Activated T-helper 17 cell treated with anti-CD3 and anti-CD28 coated beads, Interleukin-2, amount 50 U/mL, for 72 hours (primary cell): ENCODE data around the gene MAP2K4. TPM values are rescaled to one million over a fixed set of nuclear protein-coding genes. Genes with fewer than 3 reads are reported as not detected.

ENCODE experiments used
- ATAC-seq: fragments of 150-1000 bp; cut with Tn5 transposase; replicated peaks from 2 replicates; pipeline ENCODE4 v1.10.0; 2021; ENCODE audit warnings: mild to moderate bottlenecking, moderate library complexity
- H3K27ac Mint-ChIP-seq: one replicate; pipeline ENCODE4 v1.8.0; 2022; ENCODE audit warnings: mixed read lengths
- H3K27me3 Mint-ChIP-seq: one replicate; pipeline ENCODE4 v1.8.0; 2022; ENCODE audit warnings: mixed read lengths
- H3K36me3 Mint-ChIP-seq: one replicate; pipeline ENCODE4 v1.8.0; 2022; ENCODE audit warnings: low read depth, mild to moderate bottlenecking, mixed read lengths
- H3K4me1 Mint-ChIP-seq: one replicate; pipeline ENCODE4 v1.8.0; 2022; ENCODE audit warnings: mixed read lengths
- H3K4me3 Mint-ChIP-seq: one replicate; pipeline ENCODE4 v1.8.0; 2022; ENCODE audit warnings: mild to moderate bottlenecking, mixed read lengths
- H3K9me3 Mint-ChIP-seq: one replicate; pipeline ENCODE4 v1.8.0; 2022; ENCODE audit warnings: mixed read lengths
- total RNA-seq, 2 donors: library from RNA; stranded (reverse); gene quantifications; one replicate each; pipeline ENCODE4 v1.2.3, GENCODE V29; 2022

MAP2K4 gene
- total RNA-seq, 2 donors from 2014 or later = 22.1 to 22.7 TPM

DNA sequence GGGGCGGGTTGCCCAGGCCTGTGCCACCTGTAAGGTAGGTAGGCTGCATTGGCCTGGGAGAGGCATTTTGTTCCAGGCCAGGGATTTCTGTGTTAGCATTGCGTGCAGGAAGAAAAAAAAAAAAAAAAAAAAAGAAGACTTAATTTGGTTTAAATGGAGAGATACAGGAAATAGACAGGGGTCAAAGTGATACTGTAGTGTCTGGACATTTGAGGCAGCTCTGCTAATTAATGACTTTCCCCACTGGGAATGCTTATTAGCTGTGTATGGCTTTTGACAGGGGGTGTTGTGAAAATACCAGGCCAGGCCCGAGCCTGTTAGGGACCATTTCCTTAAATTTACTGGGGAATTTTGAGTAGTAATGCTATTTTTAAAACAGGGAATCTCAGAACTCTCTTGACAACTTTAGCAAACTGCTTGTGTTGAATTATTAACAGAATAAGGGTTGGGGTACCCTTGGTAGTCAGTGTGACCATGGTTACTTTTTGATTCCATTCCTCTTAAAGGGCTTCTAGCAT lies 1.0 kb downstream of the MAP2K4 start:
- H3K4me3 Mint-ChIP-seq = peak overlapping the region; percentile 73
- H3K36me3 Mint-ChIP-seq = no peaks in the 10 kb centered on the region
- H3K9me3 Mint-ChIP-seq = no peaks in the 10 kb centered on the region
- H3K27ac Mint-ChIP-seq = peak overlapping the region; percentile 48
- no peaks in the 10 kb centered on the region for H3K27me3 Mint-ChIP-seq
- ATAC-seq = no peak
- peaks cover 13% of the 10 kb centered on the region for H3K4me1 Mint-ChIP-seq

DNA sequence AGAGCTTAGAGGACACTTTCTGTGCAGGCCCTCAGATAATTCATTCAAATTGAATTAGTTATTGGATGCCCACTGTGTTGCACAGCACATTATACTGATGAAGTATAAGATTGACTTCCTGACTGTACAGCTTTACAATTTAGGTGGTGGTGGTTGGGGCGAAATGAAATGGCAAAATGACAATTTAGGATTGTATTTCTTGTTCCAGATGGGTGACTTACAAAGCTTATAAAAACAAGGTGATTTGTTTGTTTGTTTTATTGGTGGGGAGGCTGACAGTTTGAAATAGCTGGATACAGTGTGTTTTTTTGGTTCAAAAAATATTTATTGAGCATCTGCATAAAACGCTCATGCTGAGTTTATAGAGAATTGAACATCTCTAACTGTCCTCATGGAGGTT lies 1.6 kb downstream of the MAP2K4 start:
- Mint-ChIP-seq H3K27ac (peak overlapping the region; percentile 48), H3K4me3 (peak overlapping the region; percentile 73), H3K36me3 (no peaks in the 10 kb centered on the region), H3K27me3 (no peaks in the 10 kb centered on the region), H3K4me1 (peaks cover 15% of the 10 kb centered on the region), H3K9me3 (no peaks in the 10 kb centered on the region)
- ATAC-seq = no peak

DNA sequence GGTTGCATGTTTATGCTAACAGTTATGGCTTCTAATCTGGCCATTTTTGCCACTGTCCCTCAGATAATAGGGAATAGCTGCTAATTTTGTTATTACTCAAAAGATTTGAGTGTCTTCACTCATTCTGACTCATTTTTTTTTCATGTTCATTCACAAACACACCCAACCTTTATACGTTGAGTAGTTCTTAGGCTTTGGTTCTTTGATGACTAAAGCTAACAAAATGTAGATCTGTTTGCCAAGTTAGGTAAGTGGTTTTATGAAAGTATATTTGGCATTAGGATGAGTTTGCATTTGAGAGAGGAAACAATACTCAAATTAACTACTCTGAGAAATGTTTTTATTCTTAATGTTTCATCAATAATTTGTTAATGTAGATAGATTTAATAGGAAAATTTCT lies 3.6 kb downstream of the MAP2K4 start:
- no peaks in the 10 kb centered on the region for H3K27me3 Mint-ChIP-seq
- peak; percentile 22 for ATAC-seq
- H3K9me3 Mint-ChIP-seq = no peaks in the 10 kb centered on the region
- peak overlapping the region; percentile 73 for H3K4me3 Mint-ChIP-seq
- no peak overlapping the region for H3K27ac Mint-ChIP-seq
- H3K36me3 Mint-ChIP-seq = no peaks in the 10 kb centered on the region
- H3K4me1 Mint-ChIP-seq = peaks cover 20% of the 10 kb centered on the region

DNA sequence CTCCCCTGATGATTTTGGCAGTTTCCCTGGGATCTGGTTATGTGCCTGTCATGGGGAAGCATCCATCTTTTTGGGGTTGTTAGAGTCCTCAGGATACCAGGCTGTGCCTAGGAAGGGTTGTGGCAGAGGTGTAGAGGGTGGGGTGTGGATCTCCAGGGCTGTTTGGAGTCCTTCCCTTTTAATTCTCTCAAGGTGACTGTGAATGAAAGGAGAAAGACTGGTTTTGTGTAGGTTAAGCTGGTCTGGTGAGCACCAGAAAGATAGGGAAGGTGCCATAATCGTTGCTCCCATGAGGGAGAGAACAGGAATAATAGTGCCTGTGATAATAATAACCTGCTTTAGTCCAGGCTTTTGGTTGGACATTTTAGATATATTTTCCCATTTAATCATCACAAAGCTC lies 7.0 kb downstream of the MAP2K4 start:
- Mint-ChIP-seq H3K36me3 (no peaks in the 10 kb centered on the region), H3K9me3 (no peaks in the 10 kb centered on the region), H3K4me3 (no peak overlapping the region), H3K4me1 (peaks cover 14% of the 10 kb centered on the region), H3K27me3 (no peaks in the 10 kb centered on the region), H3K27ac (no peak overlapping the region)
- ATAC-seq = no peak

DNA sequence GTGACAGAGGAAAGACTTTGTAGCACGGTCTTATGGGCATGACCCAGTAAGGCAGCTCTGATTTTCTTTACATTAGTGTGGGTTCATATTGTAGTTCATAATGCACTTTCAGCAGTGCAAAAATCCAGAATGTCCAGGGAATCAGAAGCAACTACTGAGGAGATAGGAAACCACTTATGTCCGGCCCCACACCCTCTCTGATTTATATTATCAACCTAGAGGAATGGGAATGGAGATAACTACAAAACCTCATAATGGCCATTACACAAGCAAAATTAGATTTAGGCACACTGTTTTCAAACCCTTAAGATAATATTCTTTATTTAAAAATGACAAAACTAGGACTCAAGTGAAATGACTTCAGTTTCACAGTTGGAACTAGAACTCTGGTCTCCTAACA lies 7.9 kb downstream of the MAP2K4 start:
- Mint-ChIP-seq H3K27me3 (no peaks in the 10 kb centered on the region), H3K4me3 (no peak overlapping the region), H3K36me3 (no peaks in the 10 kb centered on the region), H3K4me1 (peaks cover 11% of the 10 kb centered on the region), H3K9me3 (no peaks in the 10 kb centered on the region), H3K27ac (no peak overlapping the region)
- no peak for ATAC-seq

DNA sequence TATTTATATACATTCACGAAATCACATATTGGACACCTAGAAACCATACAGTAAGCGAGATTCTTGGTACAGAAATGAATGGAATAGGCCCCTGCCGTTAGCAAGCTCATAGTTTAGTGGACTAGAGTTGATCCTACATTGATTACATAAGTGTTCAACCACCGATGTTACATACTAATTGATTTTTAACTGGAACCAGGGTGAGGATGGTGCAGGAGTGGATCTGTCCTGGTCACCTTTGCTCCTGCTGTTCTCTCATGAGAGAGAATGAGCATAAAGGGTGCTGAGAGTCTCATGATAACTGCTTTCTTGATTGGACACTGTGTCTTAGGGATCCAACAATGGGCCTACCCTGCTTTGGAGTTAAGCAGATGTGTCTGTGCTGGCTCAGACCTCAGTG lies 13.9 kb downstream of the MAP2K4 start:
- no peak overlapping the region for H3K4me3 Mint-ChIP-seq
- no peaks in the 10 kb centered on the region for H3K27me3 Mint-ChIP-seq
- peaks cover 12% of the 10 kb centered on the region for H3K36me3 Mint-ChIP-seq
- no peaks in the 10 kb centered on the region for H3K9me3 Mint-ChIP-seq
- H3K4me1 Mint-ChIP-seq = no peaks in the 10 kb centered on the region
- no peak for ATAC-seq
- H3K27ac Mint-ChIP-seq = no peak overlapping the region

DNA sequence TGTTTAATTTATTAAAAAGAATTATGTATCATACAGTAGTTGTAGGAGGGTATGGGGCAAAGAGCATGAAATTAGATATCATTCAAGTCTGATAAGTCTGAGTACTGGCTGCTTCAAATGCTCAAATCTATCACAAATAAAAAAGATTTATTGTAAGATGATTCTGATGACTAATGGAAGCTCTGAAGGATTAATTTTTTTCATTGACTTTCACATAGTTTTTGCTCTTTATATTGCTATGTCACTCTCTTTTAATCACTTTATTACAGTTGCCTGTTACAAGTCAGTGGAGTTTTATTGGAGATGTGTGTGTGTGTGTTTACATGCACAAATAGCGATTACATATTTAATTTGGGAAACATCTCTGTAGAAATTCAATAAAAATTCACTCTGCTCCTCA lies 15.0 kb downstream of the MAP2K4 start:
- H3K36me3 Mint-ChIP-seq = peaks cover 12% of the 10 kb centered on the region
- no peaks in the 10 kb centered on the region for H3K4me1 Mint-ChIP-seq
- H3K27ac Mint-ChIP-seq = no peak overlapping the region
- ATAC-seq = no peak
- H3K9me3 Mint-ChIP-seq = no peaks in the 10 kb centered on the region
- no peak overlapping the region for H3K4me3 Mint-ChIP-seq
- H3K27me3 Mint-ChIP-seq = no peaks in the 10 kb centered on the region

DNA sequence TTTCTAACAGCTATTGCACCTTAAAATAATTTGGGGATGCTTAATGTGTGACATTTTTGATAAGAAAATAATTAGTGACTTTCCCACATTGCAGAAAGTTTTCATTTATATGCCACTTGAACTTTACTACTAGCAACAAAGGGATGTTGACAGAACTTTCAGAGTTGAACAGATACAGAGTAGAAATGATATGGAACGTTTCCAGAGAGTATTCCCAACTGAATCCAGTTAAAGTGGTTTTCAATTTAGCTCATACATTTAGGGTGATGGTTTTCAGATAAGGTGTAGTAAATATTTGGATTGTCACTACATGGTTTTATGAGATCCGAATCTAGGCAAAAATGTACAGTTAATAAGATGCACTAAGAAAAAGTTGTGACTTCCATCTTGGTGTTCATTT lies 17.3 kb downstream of the MAP2K4 start:
- Mint-ChIP-seq H3K27me3 (no peaks in the 10 kb centered on the region), H3K36me3 (peaks cover 18% of the 10 kb centered on the region), H3K9me3 (no peaks in the 10 kb centered on the region), H3K4me3 (no peak overlapping the region), H3K4me1 (peaks cover 8% of the 10 kb centered on the region), H3K27ac (no peak overlapping the region)
- no peak for ATAC-seq

DNA sequence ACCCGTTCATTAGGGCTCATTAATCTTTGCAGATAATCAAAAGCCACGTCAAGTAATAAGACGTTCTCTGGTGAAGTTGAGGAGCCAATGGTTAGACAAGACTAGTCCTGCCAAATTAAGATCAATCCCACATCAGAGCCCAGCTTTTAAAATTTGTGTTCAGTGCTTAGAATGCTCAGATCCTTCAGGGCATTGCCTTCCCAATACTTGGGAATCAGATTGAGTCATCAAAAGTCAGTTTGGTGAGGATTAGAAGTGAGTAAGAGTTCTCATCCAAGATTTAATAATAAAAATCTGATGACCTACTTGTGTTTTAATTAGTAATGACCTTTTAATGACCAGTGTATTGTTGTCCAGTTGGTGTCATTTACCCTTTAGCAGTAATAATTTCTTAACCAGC lies 19.8 kb downstream of the MAP2K4 start:
- H3K36me3 Mint-ChIP-seq = peaks cover 6% of the 10 kb centered on the region
- H3K9me3 Mint-ChIP-seq = no peaks in the 10 kb centered on the region
- no peak for ATAC-seq
- H3K27me3 Mint-ChIP-seq = no peaks in the 10 kb centered on the region
- no peak overlapping the region for H3K4me3 Mint-ChIP-seq
- peaks cover 8% of the 10 kb centered on the region for H3K4me1 Mint-ChIP-seq
- no peak overlapping the region for H3K27ac Mint-ChIP-seq

DNA sequence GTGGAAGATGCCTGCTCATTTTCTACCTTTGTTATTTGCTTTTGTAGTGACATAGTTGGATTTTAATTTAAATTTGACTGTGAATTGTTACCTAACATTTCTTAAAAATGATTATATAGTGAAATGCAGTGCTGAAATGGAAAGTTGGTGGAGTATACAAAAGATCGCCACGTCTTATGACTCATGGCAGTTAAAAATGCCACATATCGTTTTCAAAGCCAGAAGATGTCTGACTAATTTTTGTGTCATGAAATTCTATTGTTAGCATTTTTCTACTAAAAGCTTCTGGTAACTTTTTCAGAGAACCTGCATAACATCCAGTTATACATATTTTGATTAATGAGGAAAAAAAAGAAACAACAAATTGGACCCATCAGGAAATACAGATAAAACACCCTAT lies 20.6 kb downstream of the MAP2K4 start:
- ATAC-seq = peak; percentile 79
- no peaks in the 10 kb centered on the region for H3K9me3 Mint-ChIP-seq
- peak overlapping the region; percentile 49 for H3K4me3 Mint-ChIP-seq
- H3K36me3 Mint-ChIP-seq = peaks cover 6% of the 10 kb centered on the region
- H3K4me1 Mint-ChIP-seq = peaks cover 15% of the 10 kb centered on the region
- H3K27me3 Mint-ChIP-seq = no peaks in the 10 kb centered on the region
- no peak overlapping the region for H3K27ac Mint-ChIP-seq

DNA sequence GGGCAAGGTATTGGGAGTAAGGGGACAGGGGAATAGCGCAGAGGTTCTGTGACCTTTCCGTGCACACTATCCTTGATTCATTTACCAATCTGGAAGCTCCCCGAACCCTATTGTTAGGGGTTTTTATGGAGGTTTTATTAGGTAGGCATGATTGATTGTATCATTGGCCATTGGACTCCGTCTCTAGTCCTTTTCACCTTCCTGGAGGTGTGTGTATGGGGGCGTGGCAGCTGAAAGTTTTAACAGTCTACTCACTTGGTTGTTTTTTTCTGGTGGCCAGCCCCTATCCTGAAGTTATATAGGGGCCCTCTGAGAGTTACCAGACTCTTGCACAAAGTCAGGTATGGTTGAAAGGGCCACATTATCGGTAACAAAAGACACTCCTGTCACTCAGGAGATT lies 23.0 kb downstream of the MAP2K4 start:
- no peaks in the 10 kb centered on the region for H3K27me3 Mint-ChIP-seq
- H3K4me1 Mint-ChIP-seq = peaks cover 28% of the 10 kb centered on the region
- ATAC-seq = no peak
- H3K36me3 Mint-ChIP-seq = peaks cover 6% of the 10 kb centered on the region
- H3K27ac Mint-ChIP-seq = no peak overlapping the region
- H3K9me3 Mint-ChIP-seq = no peaks in the 10 kb centered on the region
- H3K4me3 Mint-ChIP-seq = no peak overlapping the region

DNA sequence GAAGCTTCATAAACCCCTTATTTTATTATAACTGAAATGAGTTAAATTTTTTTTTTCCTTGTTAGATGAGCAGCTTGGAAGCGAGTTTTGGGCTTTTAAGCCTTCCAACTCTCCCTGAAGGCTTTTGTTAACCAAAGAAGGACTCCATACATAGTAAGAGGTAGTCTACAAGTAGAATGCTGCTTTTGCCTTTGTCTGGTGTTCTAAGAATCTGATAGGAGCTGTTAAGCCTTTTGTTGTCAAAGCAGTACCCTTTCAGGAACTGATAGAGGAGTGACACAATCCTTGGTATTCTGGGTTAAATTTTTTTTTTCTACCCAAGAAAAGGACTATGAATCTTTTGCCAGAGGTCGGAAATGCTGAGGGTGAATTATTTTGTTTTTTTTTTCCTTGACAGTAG lies 26.1 kb downstream of the MAP2K4 start:
- ATAC-seq = no peak
- H3K27ac Mint-ChIP-seq = no peak overlapping the region
- no peaks in the 10 kb centered on the region for H3K9me3 Mint-ChIP-seq
- H3K36me3 Mint-ChIP-seq = no peaks in the 10 kb centered on the region
- no peak overlapping the region for H3K4me3 Mint-ChIP-seq
- no peaks in the 10 kb centered on the region for H3K27me3 Mint-ChIP-seq
- H3K4me1 Mint-ChIP-seq = peaks cover 43% of the 10 kb centered on the region

DNA sequence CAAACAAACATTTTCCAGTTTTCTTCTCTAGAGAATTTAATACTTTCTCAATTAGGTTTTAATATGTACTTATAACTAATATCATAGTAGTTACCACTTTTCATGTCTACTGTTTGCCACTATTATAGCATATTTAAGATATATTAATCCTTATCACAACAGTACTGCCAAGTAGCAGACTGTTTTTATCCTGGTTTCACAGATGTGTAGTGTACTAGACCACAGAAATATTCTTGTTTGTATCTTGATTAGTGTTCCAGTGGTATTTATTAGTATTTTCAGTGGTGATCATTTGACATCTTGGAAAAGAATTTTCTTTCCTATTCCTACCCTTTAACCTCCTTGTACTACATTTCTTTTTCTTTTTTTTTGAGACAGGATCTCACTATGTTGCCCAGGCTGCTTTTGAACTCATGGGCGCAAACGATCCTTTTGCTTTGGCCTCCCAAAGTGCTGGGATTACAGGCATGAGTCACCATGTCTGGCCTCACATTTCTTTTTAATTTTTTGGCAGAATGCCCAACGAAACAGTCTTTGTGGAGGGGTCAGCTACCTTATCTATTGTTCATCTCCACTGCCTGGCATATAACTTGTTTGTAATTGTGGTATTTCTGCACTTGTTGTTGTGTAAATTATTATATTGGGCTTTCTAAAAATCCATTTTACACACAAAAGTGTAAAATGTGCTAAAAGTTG lies 27.2 kb downstream of the MAP2K4 start:
- no peak overlapping the region for H3K27ac Mint-ChIP-seq
- no peaks in the 10 kb centered on the region for H3K36me3 Mint-ChIP-seq
- peaks cover 48% of the 10 kb centered on the region for H3K4me1 Mint-ChIP-seq
- no peak overlapping the region for H3K4me3 Mint-ChIP-seq
- H3K9me3 Mint-ChIP-seq = no peaks in the 10 kb centered on the region
- ATAC-seq = no peak
- H3K27me3 Mint-ChIP-seq = no peaks in the 10 kb centered on the region

DNA sequence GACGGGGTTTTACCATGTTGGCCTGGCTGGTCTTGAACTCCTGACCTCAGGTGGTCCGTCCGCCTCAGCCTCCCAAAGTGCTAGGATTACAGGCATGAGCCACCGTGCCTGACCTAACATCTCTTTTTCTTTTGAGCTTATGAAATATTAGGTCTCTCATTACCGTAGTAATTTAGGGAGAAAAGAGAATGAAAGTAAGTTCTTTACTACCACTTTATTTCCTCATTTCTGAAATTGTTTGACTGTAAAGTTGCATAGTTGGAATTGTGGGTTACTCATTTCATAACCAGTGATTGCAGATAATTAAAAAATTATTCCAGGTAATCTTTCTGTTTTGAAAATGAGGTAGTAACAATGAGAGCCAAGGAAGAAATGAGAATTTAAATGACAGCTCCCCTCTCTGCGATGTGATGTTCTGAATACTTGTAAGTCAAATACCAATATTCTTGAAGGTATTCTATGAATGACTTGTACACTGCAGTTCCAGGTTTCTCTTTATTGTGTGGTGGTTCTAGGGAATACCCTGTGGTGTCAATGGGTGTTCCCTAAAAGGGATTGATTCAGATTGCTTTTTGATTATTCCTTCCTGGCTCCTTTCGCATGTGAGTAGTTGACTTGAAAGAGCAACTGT lies 28.3 kb downstream of the MAP2K4 start:
- ATAC-seq = peak; percentile 55
- Mint-ChIP-seq H3K27ac (peak overlapping the region; percentile 47), H3K4me1 (peaks cover 51% of the 10 kb centered on the region), H3K27me3 (no peaks in the 10 kb centered on the region), H3K4me3 (no peak overlapping the region), H3K9me3 (no peaks in the 10 kb centered on the region), H3K36me3 (no peaks in the 10 kb centered on the region)

DNA sequence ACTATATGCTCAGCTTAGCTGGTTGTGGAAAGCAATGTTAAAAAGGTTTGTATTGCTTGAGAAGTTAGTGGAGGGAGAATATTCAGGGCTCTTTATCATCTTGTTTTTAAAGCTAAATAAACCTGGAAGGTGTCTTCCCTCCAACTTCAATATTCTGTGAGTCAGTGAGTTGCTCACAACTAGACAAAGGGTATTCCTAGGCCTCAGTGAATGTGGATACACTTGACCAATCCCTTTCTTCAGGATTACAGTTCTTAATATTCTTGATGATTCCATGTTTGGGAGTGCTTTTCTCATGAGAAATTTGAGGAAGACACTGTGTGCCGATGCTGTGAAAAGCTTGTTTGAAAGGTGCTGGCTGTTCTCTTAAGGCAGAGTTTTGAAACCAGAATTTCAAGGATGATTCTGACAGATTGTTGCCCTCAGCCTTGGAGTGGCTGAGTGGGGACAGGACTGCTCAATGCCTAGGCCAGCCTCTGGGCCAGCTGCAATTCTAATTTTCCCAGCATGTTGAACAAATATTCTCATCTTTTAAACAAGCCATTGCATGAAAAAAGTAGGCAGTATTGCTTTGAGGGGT lies 30.1 kb downstream of the MAP2K4 start:
- Mint-ChIP-seq H3K36me3 (peaks cover 12% of the 10 kb centered on the region), H3K27me3 (no peaks in the 10 kb centered on the region), H3K4me1 (peaks cover 50% of the 10 kb centered on the region), H3K4me3 (no peak overlapping the region), H3K27ac (no peak overlapping the region), H3K9me3 (no peaks in the 10 kb centered on the region)
- ATAC-seq = no peak
